Fibroblast of skin of back (primary cell): ENCODE results near the gene POTEE. TPM values are rescaled to one million over a fixed set of nuclear protein-coding genes. Genes with fewer than 3 reads are reported as not detected.
"Not testable (repeated sequence)": the region's sequence is repeated elsewhere in the genome, so short reads cannot be mapped to it uniquely, and the experiment has no call there.

ENCODE experiments used
- DNase-seq: peaks from one replicate; pipeline ENCODE4 v3.0.0-alpha.2; 2013
- polyA plus RNA-seq, 2 experiments: library from polyadenylated mRNA; unstranded; fragments of 120-200 nt; gene quantifications; one replicate each; pipeline ENCODE4 v1.2.1, GENCODE V29; 2013; ENCODE audit not compliant: insufficient read length in 2 of 2

Gene POTEE
- polyA plus RNA-seq (2013, experiment 1 of 2; ENCODE audit: insufficient read length): 0.86 TPM
- 1.4 TPM for polyA plus RNA-seq (2013, experiment 2 of 2; ENCODE audit: insufficient read length)

- not testable (repeated sequence) for DNase-seq
Measured at GRCh38 chr2:131209030-131209772, at the start of gene POTEE. Gene POTEE, plus strand, starts transcription at chr2:131209536. Its CDS starts 8,867 bp downstream, at chr2:131218403.

- not testable (repeated sequence) for DNase-seq
Measured at GRCh38 chr2:131165562-131165961, 43.8 kb upstream of the POTEE start.

GRCh38 chr2:131168538-131168937 lies 40.8 kb upstream of the POTEE start:
- DNase-seq: no peak

- DNase-seq: not testable (repeated sequence)
Measured at GRCh38 chr2:131178050-131178449, 31.3 kb upstream of the POTEE start.

GRCh38 chr2:131178721-131179418 lies 30.5 kb upstream of the POTEE start:
- DNase-seq: not testable (repeated sequence)

GRCh38 chr2:131181451-131181850 lies 27.9 kb upstream of the POTEE start:
- DNase-seq: not testable (repeated sequence)

GRCh38 chr2:131193421-131193820 lies 15.9 kb upstream of the POTEE start:
- DNase-seq: not testable (repeated sequence)

- DNase-seq: not testable (repeated sequence)
Measured at GRCh38 chr2:131196186-131196585, 13.2 kb upstream of the POTEE start.

- no peak for DNase-seq
Measured at GRCh38 chr2:131201098-131201497, 8.2 kb upstream of the POTEE start.

- DNase-seq: not testable (repeated sequence)
Measured at GRCh38 chr2:131207839-131208238, 1.5 kb upstream of the POTEE start.

- DNase-seq: not testable (repeated sequence)
Measured at GRCh38 chr2:131209773-131210104, 403 bp downstream of the POTEE start.

- DNase-seq: not testable (repeated sequence)
Measured at GRCh38 chr2:131210434-131211211, 1.3 kb downstream of the POTEE start.

- not testable (repeated sequence) for DNase-seq
Measured at GRCh38 chr2:131217238-131217986, 8.1 kb downstream of the POTEE start.

GRCh38 chr2:131235543-131236449 lies 26.5 kb downstream of the POTEE start:
- DNase-seq: not testable (repeated sequence)
